ENCODE measurements around the gene LSM14B. TPM values are rescaled to one million over a fixed set of nuclear protein-coding genes. Genes with fewer than 3 reads are reported as not detected.

The LSM14B gene
- total RNA-seq, 2 donors from 2014 or later: 39.7 to 87.1 TPM

DNA sequence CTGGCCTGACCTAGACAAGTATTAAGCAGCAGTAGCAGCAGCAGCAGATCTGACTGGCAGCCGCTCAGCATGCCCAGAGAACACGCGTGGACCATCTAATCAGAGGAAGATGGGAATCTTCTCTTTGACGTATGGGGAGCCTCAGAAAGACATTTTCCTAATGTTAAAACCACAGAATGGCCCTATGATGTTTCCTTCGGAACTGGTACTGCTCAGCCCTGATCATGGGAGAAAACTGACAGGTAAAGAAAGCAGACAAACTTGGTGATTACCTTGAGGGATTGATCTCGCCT lies 14.8 kb downstream of the LSM14B start:
- TF ChIP-seq POLR2A (IDR thresholded peaks at IDR 0.05): no peak
- 73% methylated on average over 6 of the region's 6 CpGs for WGBS
- peaks cover 6% of the 10 kb centered on the region for H3K4me1 ChIP-seq (replicated peaks)
- no peak overlapping the region for H3K4me3 ChIP-seq
- peaks cover 19 to 33% of the 10 kb centered on the region in 2 donors for H3K36me3 ChIP-seq
- intact Hi-C loops (cut with DNase I): loop anchor here (2.0 to 5.0 kb wide), 2 partner anchors 110 to 125 kb away; no protein-coding TSS in a partner anchor
- DNase-seq (ENCODE audit: low spot score): no peak
- H3K9me3 ChIP-seq: no peaks in the 10 kb centered on the region
- H3K27me3 ChIP-seq (replicated peaks; ENCODE audit: insufficient read depth): no peaks in the 10 kb centered on the region
- H3K27ac ChIP-seq: no peak overlapping the region

DNA sequence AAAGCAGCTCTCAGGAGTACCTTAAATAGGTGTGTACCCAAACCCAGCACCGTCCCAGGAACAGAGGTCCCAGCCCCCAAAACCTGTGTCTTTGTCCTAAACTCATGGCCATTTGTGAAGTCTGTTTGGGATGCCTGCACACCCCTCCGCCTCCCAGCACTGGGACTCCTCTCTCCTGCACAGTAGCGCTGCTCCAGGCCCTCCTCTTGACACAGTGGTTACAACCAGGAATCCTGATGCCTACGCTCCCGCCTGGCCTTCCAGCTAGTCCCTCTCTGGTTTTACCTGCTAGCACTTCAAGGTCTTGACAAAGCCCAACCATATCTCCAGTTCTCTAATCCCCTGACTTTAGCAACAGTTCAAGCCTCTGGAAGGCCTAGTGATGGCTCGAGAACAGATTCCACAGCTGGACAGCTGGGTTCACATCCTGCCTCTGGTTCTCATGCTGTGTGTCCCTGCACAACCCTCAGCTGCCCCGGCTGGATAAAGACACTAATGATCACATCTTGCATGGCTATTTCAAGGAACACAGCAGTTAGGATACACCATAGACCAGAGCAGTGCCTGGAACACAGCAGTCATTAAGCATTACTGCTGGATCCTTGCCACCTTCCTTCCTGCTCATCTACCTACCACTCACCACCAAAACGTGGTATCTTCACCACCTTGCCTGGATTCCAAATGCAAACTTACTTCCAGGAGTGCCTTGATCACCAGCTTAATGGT lies 15.4 kb downstream of the LSM14B start:
- TF ChIP-seq, protein P1, sequence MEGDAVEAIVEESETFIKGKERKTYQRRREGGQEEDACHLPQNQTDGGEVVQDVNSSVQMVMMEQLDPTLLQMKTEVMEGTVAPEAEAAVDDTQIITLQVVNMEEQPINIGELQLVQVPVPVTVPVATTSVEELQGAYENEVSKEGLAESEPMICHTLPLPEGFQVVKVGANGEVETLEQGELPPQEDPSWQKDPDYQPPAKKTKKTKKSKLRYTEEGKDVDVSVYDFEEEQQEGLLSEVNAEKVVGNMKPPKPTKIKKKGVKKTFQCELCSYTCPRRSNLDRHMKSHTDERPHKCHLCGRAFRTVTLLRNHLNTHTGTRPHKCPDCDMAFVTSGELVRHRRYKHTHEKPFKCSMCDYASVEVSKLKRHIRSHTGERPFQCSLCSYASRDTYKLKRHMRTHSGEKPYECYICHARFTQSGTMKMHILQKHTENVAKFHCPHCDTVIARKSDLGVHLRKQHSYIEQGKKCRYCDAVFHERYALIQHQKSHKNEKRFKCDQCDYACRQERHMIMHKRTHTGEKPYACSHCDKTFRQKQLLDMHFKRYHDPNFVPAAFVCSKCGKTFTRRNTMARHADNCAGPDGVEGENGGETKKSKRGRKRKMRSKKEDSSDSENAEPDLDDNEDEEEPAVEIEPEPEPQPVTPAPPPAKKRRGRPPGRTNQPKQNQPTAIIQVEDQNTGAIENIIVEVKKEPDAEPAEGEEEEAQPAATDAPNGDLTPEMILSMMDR (IDR thresholded peaks at IDR 0.05): no peak
- no peak for TF ChIP-seq POLR2A (IDR thresholded peaks at IDR 0.05)
- TF ChIP-seq POLR2AphosphoS5 (IDR thresholded peaks at IDR 0.05): no peak
- Histone ChIP-seq H3K36me3 (peaks cover 19 to 30% of the 10 kb centered on the region in 2 donors), H3K27me3 (replicated peaks; ENCODE audit: insufficient read depth) (no peaks in the 10 kb centered on the region), H3K27ac (no peak overlapping the region), H3K4me1 (replicated peaks) (peaks cover 6% of the 10 kb centered on the region), H3K9me3 (no peaks in the 10 kb centered on the region), H3K4me3 (no peak overlapping the region)
- 82% methylated on average over 8 of the region's 8 CpGs for WGBS
- intact Hi-C loops (cut with DNase I): loop anchor here (2.0 to 5.0 kb wide), 2 partner anchors 111 to 125 kb away; no protein-coding TSS in a partner anchor
- no peak for DNase-seq (ENCODE audit: low spot score)

DNA sequence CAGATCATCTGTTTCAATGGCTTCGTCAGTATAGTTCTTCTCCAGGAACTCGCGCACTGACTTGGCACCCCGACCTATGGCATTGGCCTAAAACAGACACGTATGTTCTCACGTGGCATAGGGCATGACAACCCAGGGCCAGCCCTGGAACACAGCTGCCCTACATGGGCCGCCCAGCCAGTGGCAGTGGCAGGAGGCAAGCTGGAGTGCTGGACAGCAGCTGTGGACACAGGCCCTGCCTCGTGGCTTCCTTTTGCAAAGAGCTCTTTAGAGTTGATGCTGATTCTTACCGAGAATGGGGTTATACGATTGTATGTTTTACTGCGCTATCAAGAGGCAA lies 15.9 kb downstream of the LSM14B start:
- H3K4me1 ChIP-seq (replicated peaks): peaks cover 6% of the 10 kb centered on the region
- WGBS: 75% methylated on average over 11 of the region's 11 CpGs
- H3K36me3 ChIP-seq: peaks cover 19 to 25% of the 10 kb centered on the region in 2 donors
- H3K27me3 ChIP-seq (replicated peaks; ENCODE audit: insufficient read depth): no peaks in the 10 kb centered on the region
- no peak for DNase-seq (ENCODE audit: low spot score)
- H3K4me3 ChIP-seq: no peak overlapping the region
- intact Hi-C loops (cut with DNase I): loop anchor here (5.0 kb wide), 1 partner anchor 126 kb away; no protein-coding TSS in a partner anchor
- no peaks in the 10 kb centered on the region for H3K9me3 ChIP-seq
- H3K27ac ChIP-seq: no peak overlapping the region
- TF ChIP-seq, protein P1 (IDR thresholded peaks at IDR 0.05): no peak
- TF ChIP-seq POLR2AphosphoS5 (IDR thresholded peaks at IDR 0.05) (no peak), POLR2A (IDR thresholded peaks at IDR 0.05) (no peak)

DNA sequence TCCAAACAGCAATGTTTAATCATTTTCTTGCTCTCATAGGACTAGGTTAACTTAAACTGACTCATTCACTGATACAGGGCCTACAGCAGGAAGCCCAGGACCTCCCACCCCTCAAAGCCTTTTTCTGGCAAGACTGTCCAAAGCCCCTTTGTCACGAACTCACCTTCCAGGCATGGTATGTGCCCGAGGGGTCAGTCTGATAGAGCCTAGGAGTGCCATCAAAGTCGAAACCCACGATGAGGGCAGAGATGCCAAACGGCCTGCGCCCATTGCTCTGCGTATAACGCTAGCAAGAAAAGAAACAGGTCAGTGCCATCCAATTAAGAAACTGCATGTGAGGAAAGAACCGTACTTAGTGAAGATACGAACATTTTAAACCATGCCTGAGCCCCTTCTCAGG lies 16.6 kb downstream of the LSM14B start:
- H3K27ac ChIP-seq: no peak overlapping the region
- H3K9me3 ChIP-seq: no peaks in the 10 kb centered on the region
- no peak for DNase-seq (ENCODE audit: low spot score)
- intact Hi-C loops (cut with DNase I): loop anchor here (5.0 kb wide), 1 partner anchor 127 kb away; no protein-coding TSS in a partner anchor
- peaks cover 6% of the 10 kb centered on the region for H3K4me1 ChIP-seq (replicated peaks)
- TF ChIP-seq POLR2A (IDR thresholded peaks at IDR 0.05): no peak
- no peak for TF ChIP-seq POLR2AphosphoS5 (IDR thresholded peaks at IDR 0.05)
- TF ChIP-seq, protein P1 (IDR thresholded peaks at IDR 0.05): no peak
- peaks cover 19 to 23% of the 10 kb centered on the region in 2 donors for H3K36me3 ChIP-seq
- WGBS: 91% methylated on average over 10 of the region's 10 CpGs
- H3K4me3 ChIP-seq: no peak overlapping the region
- H3K27me3 ChIP-seq (replicated peaks; ENCODE audit: insufficient read depth): no peaks in the 10 kb centered on the region

DNA sequence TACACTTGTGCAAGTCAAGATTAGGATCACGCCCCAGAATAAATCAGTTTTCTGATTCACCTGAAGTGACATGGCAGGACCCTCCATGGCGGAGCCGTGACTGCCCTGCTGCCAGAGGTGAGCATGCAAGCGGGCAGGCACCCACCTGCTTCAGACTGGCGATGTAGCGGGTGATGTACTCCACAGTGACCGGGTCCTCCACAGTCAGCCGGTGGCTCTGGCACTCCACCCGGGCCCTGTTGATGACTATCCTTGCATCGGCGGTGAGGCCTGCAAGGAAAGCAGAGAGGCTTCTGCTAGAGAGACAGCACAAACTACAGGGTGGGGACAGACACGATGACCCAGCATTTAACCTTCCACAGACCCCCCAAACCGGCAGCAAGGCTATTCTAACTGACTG lies 17.4 kb downstream of the LSM14B start:
- 82% methylated on average over 13 of the region's 13 CpGs for WGBS
- Histone ChIP-seq H3K36me3 (peaks cover 19 to 23% of the 10 kb centered on the region in 2 donors), H3K4me1 (replicated peaks) (peaks cover 8% of the 10 kb centered on the region), H3K4me3 (no peak overlapping the region), H3K27ac (no peak overlapping the region), H3K27me3 (replicated peaks; ENCODE audit: insufficient read depth) (no peaks in the 10 kb centered on the region), H3K9me3 (no peaks in the 10 kb centered on the region)
- DNase-seq (ENCODE audit: low spot score): no peak
- TF ChIP-seq, protein P1 (IDR thresholded peaks at IDR 0.05): no peak
- no peak for TF ChIP-seq POLR2A (IDR thresholded peaks at IDR 0.05)
- TF ChIP-seq POLR2AphosphoS5 (IDR thresholded peaks at IDR 0.05): no peak
- intact Hi-C loops (cut with DNase I): loop anchor here (5.0 to 10.0 kb wide), 3 partner anchors 72 to 245 kb away; partner anchors contain the start of genes RPS21 and TAF4

Measured in prostate gland (tissue), 2 donors.